ENCODE measurements around the gene PPFIA3. TPM values are rescaled to one million over a fixed set of nuclear protein-coding genes. Genes with fewer than 3 reads are reported as not detected.
"Not testable (repeated sequence)": the region's sequence is repeated elsewhere in the genome, so short reads cannot be mapped to it uniquely, and the experiment has no call there.

PPFIA3 gene
- total and polyA plus RNA-seq, 10 donors = 3.6 to 17.2 (median 6.3) TPM

DNA sequence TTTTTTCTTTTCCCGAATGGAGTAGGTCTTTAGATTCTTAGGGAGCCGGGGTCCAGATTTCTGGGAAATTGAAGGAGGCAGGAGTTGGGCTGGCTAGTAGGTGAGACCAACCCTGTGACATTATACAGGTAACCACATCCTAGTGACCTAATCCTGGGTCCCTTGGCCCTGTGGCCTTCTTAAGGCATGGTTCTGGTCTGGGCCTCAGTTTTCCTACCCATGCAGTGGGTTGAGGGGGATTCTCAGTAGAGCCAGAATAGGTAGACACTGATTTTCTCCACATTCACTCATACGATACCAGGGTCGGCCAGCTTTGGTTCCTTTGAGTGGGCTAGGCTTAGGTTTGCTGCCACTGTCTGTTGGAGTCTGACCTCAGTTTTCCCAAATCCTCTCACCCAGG lies 7.2 kb downstream of the PPFIA3 start:
- intact Hi-C loops (cut with DNase I; ENCODE audit: low total_unique reads) = no loop called here
- DNase-seq = no peak
- H3K9me3 ChIP-seq = no peaks in the 10 kb centered on the region
- peaks cover 0 to 2% (median 0%) of the 10 kb centered on the region in 7 donors for H3K27me3 ChIP-seq (replicated peaks in 1 of 7)
- H3K4me3 ChIP-seq = no peak overlapping the region
- no peak overlapping the region for H3K27ac ChIP-seq
- no peak for TF ChIP-seq POLR2AphosphoS5 (IDR thresholded peaks at IDR 0.05)
- no peak for TF ChIP-seq CTCF (IDR thresholded peaks at IDR 0.05 in 8 of 11, conservative IDR thresholded peaks at IDR 0.05 in 3 of 11)
- TF ChIP-seq POLR2A (IDR thresholded peaks at IDR 0.05) = no peak
- no peaks in the 10 kb centered on the region for H3K36me3 ChIP-seq
- 71 to 85% (median 78%) methylated on average over 4 of the region's 4 CpGs for WGBS, 5 donors
- peaks cover 0 to 19% (median 16%) of the 10 kb centered on the region in 6 donors for H3K4me1 ChIP-seq

GRCh38 chr19:49127225-49127624 lies 7.9 kb downstream of the PPFIA3 start:
- H3K4me3 ChIP-seq = peak overlapping the region in 3 of 8 donors; percentile 32 to 69 (median 36)
- H3K36me3 ChIP-seq; H3K27me3 ChIP-seq (replicated peaks in 1 of 7); H3K9me3 ChIP-seq; intact Hi-C loops (cut with DNase I; ENCODE audit: low total_unique reads); H3K27ac ChIP-seq; DNase-seq: not testable (repeated sequence)
- 90 to 100% (median 96%) methylated on average over 12 of the region's 12 CpGs for WGBS, 5 donors
- H3K4me1 ChIP-seq = peaks cover 0 to 19% (median 16%) of the 10 kb centered on the region in 6 donors

- WGBS, 5 donors = 4 to 7% (median 5%) methylated on average over 28 to 63 of the region's 63 CpGs
- peak overlapping the region in 7 of 8 donors; percentile 23 to 69 (median 36) for H3K4me3 ChIP-seq
- H3K4me1 ChIP-seq = peaks cover 0 to 20% (median 16%) of the 10 kb centered on the region in 6 donors
- peak overlapping the region in 7 of 8 donors; percentile 24 to 77 (median 67) for H3K27ac ChIP-seq
- peaks cover 0 to 5% (median 0%) of the 10 kb centered on the region in 7 donors for H3K27me3 ChIP-seq (replicated peaks in 1 of 7)
- intact Hi-C loops (cut with DNase I; ENCODE audit: low total_unique reads) = no loop called here
- H3K9me3 ChIP-seq = no peaks in the 10 kb centered on the region
- H3K36me3 ChIP-seq = no peaks in the 10 kb centered on the region
- TF ChIP-seq POLR2AphosphoS5 (IDR thresholded peaks at IDR 0.05) (peak; percentile 62 to 82 (median 73)), CTCF (IDR thresholded peaks at IDR 0.05 in 8 of 11, conservative IDR thresholded peaks at IDR 0.05 in 3 of 11) (peak in 5 of 11 experiments; percentile 28 to 43 (median 37)), POLR2A (IDR thresholded peaks at IDR 0.05) (no peak)
- peak; percentile 97 for DNase-seq
Observed at GRCh38 chr19:49127674-49128544, 8.6 kb downstream of the PPFIA3 start.

DNA sequence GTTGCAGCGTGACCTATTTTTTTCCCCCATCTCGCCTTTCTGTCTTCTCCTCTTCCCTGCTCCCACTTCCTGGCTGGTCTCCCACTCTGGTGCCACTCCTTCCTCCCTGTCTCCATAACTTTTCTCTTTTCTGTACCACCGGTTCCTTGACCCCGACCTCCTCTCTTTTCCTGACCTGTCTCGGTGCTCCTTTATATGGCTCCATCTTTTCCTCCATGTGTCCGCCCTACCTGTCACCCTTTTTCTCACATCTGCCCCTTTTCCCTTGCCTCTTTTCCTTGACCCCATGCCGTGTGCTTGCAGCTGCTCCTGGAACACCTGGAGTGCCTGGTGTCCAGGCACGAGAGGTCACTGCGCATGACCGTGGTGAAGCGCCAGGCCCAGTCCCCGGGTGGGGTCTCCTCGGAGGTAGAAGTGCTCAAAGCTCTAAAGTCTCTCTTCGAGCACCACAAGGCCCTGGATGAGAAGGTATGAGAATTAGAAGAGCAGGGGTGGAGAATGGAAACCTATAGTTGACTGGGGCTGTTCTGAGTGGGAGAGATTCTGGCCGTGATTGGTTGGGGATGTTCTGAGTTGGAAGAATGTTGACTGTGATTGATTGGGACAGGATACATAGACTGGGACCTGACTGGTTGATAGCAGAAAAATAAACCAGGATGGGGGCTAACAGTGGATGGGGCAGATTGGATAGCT lies 9.3 kb downstream of the PPFIA3 start:
- 43 to 72% (median 65%) methylated on average over 15 of the region's 15 CpGs for WGBS, 5 donors
- peak overlapping the region in 6 of 8 donors; percentile 24 to 77 (median 70) for H3K27ac ChIP-seq
- H3K27me3 ChIP-seq (replicated peaks in 1 of 7) = peaks cover 0 to 13% (median 2%) of the 10 kb centered on the region in 7 donors
- TF ChIP-seq CTCF (IDR thresholded peaks at IDR 0.05 in 8 of 11, conservative IDR thresholded peaks at IDR 0.05 in 3 of 11) = no peak
- TF ChIP-seq POLR2A (IDR thresholded peaks at IDR 0.05) = no peak
- no peak for TF ChIP-seq POLR2AphosphoS5 (IDR thresholded peaks at IDR 0.05)
- H3K4me3 ChIP-seq = peak overlapping the region in 6 of 8 donors; percentile 26 to 69 (median 38)
- DNase-seq = no peak
- no peaks in the 10 kb centered on the region for H3K36me3 ChIP-seq
- peaks cover 0 to 28% (median 22%) of the 10 kb centered on the region in 6 donors for H3K4me1 ChIP-seq
- intact Hi-C loops (cut with DNase I; ENCODE audit: low total_unique reads) = no loop called here
- no peaks in the 10 kb centered on the region for H3K9me3 ChIP-seq

All from spleen (tissue), 11 donors.